ENCODE measurements around the gene ARL6IP4. TPM values are rescaled to one million over a fixed set of nuclear protein-coding genes. Genes with fewer than 3 reads are reported as not detected.
A peak's percentile ranks its signal among the peaks of the same experiment; 100 is the strongest.

ARL6IP4 gene
- total RNA-seq, 1 donor from 2014 or later = 155 TPM

GRCh38 chr12:122964439-122965257 lies 15.8 kb upstream of the ARL6IP4 start:
- Mint-ChIP-seq H3K27me3 (ENCODE audit: insufficient read depth) (peaks cover 13% of the 10 kb centered on the region), H3K9me3 (no peaks in the 10 kb centered on the region), H3K4me3 (peak overlapping the region; percentile 70), H3K36me3 (ENCODE audit: low read depth) (no peaks in the 10 kb centered on the region), H3K27ac (no peak overlapping the region), H3K4me1 (ENCODE audit: low read depth) (peaks cover 12% of the 10 kb centered on the region)
- intact Hi-C loops (cut with micrococcal nuclease) = loop anchor here (10.0 kb wide), 1 partner anchor 330 kb away; no protein-coding TSS in a partner anchor
- no peak for DNase-seq (ENCODE audit: low spot score)

- H3K36me3 Mint-ChIP-seq (ENCODE audit: low read depth) = no peaks in the 10 kb centered on the region
- H3K4me1 Mint-ChIP-seq (ENCODE audit: low read depth) = peaks cover 12% of the 10 kb centered on the region
- H3K9me3 Mint-ChIP-seq = no peaks in the 10 kb centered on the region
- peak overlapping the region; percentile 11 for H3K4me3 Mint-ChIP-seq
- H3K27ac Mint-ChIP-seq = no peak overlapping the region
- DNase-seq (ENCODE audit: low spot score) = no peak
- intact Hi-C loops (cut with micrococcal nuclease) = loop anchor here (10.0 kb wide), 1 partner anchor 331 kb away; no protein-coding TSS in a partner anchor
- H3K27me3 Mint-ChIP-seq (ENCODE audit: insufficient read depth) = peaks cover 16% of the 10 kb centered on the region
These were observed 15.1 kb upstream of the ARL6IP4 start for GRCh38 chr12:122965321-122965751.

- DNase-seq (ENCODE audit: low spot score) = peak; percentile 84
- Mint-ChIP-seq H3K27me3 (ENCODE audit: insufficient read depth) (peaks cover 16% of the 10 kb centered on the region), H3K4me3 (peak within 1 kb of the TSS; percentile 37), H3K9me3 (no peaks in the 10 kb centered on the region), H3K36me3 (ENCODE audit: low read depth) (no peaks in the 10 kb centered on the region), H3K27ac (no peak within 1 kb of the TSS), H3K4me1 (ENCODE audit: low read depth) (peaks cover 12% of the 10 kb centered on the region)
- intact Hi-C loops (cut with micrococcal nuclease) = loop anchor here (1.0 to 10.0 kb wide), 5 partner anchors 8 to 439 kb away; partner anchors contain the start of genes KNTC1, RSRC2 and SBNO1
These were observed 14.4 kb upstream of the ARL6IP4 start, which contains the start of gene ABCB9 for GRCh38 chr12:122965851-122966742. Gene ABCB9 (minus strand): TSS chr12:122966463. CDS start chr12:122960235, 6,228 bp downstream.

GRCh38 chr12:122966743-122967550 lies 13.5 kb upstream of the ARL6IP4 start:
- no peaks in the 10 kb centered on the region for H3K9me3 Mint-ChIP-seq
- intact Hi-C loops (cut with micrococcal nuclease) = loop anchor here (1.0 to 10.0 kb wide), 5 partner anchors 7 to 440 kb away; partner anchors contain the start of genes KNTC1, RSRC2 and SBNO1
- DNase-seq (ENCODE audit: low spot score) = no peak
- H3K27ac Mint-ChIP-seq = no peak overlapping the region
- peak overlapping the region; percentile 37 for H3K4me3 Mint-ChIP-seq
- H3K27me3 Mint-ChIP-seq (ENCODE audit: insufficient read depth) = peaks cover 16% of the 10 kb centered on the region
- no peaks in the 10 kb centered on the region for H3K36me3 Mint-ChIP-seq (ENCODE audit: low read depth)
- H3K4me1 Mint-ChIP-seq (ENCODE audit: low read depth) = peaks cover 12% of the 10 kb centered on the region

- no peak for DNase-seq (ENCODE audit: low spot score)
These were observed 12.4 kb upstream of the ARL6IP4 start for GRCh38 chr12:122968104-122968503.

GRCh38 chr12:122969676-122970075 lies 10.8 kb upstream of the ARL6IP4 start:
- Mint-ChIP-seq H3K27ac (no peak overlapping the region), H3K4me1 (ENCODE audit: low read depth) (peaks cover 10% of the 10 kb centered on the region), H3K4me3 (no peak overlapping the region), H3K9me3 (no peaks in the 10 kb centered on the region), H3K27me3 (ENCODE audit: insufficient read depth) (peaks cover 16% of the 10 kb centered on the region), H3K36me3 (ENCODE audit: low read depth) (no peaks in the 10 kb centered on the region)
- intact Hi-C loops (cut with micrococcal nuclease) = loop anchor here (10.0 kb wide), 2 partner anchors 335 to 745 kb away; partner anchors contain the start of gene ATP6V0A2
- DNase-seq (ENCODE audit: low spot score) = no peak

More at GRCh38 chr12:122968104-122968503, 12.4 kb upstream of the ARL6IP4 start:
- no peaks in the 10 kb centered on the region for H3K36me3 Mint-ChIP-seq (ENCODE audit: low read depth)
- peaks cover 12% of the 10 kb centered on the region for H3K4me1 Mint-ChIP-seq (ENCODE audit: low read depth)
- peaks cover 16% of the 10 kb centered on the region for H3K27me3 Mint-ChIP-seq (ENCODE audit: insufficient read depth)
- H3K27ac Mint-ChIP-seq = no peak overlapping the region
- H3K9me3 Mint-ChIP-seq = no peaks in the 10 kb centered on the region
- intact Hi-C loops (cut with micrococcal nuclease) = loop anchor here (10.0 kb wide), 1 partner anchor 333 kb away; no protein-coding TSS in a partner anchor
- no peak overlapping the region for H3K4me3 Mint-ChIP-seq

- H3K27me3 Mint-ChIP-seq (ENCODE audit: insufficient read depth) = peaks cover 3% of the 10 kb centered on the region
- no peaks in the 10 kb centered on the region for H3K9me3 Mint-ChIP-seq
- intact Hi-C loops (cut with micrococcal nuclease) = loop anchor here (1.0 to 10.0 kb wide), 10 partner anchors 8 to 748 kb away; partner anchors contain the start of genes ABCB9, ATP6V0A2, DIABLO and KNTC1
- peak; percentile 98 for DNase-seq (ENCODE audit: low spot score)
- H3K27ac Mint-ChIP-seq = peak overlapping the region; percentile 98
- peaks cover 12% of the 10 kb centered on the region for H3K4me1 Mint-ChIP-seq (ENCODE audit: low read depth)
- peak overlapping the region; percentile 98 for H3K4me3 Mint-ChIP-seq
- no peaks in the 10 kb centered on the region for H3K36me3 Mint-ChIP-seq (ENCODE audit: low read depth)
These were observed 6.1 kb upstream of the ARL6IP4 start for GRCh38 chr12:122974274-122974891.

- H3K27ac Mint-ChIP-seq = peak within 1 kb of the TSS; percentile 98
- H3K27me3 Mint-ChIP-seq (ENCODE audit: insufficient read depth) = no peaks in the 10 kb centered on the region
- intact Hi-C loops (cut with micrococcal nuclease) = loop anchor here (1.0 to 10.0 kb wide), 11 partner anchors 9 to 748 kb away; partner anchors contain the start of genes ABCB9, ATP6V0A2, DIABLO and KNTC1
- peak within 1 kb of the TSS; percentile 98 for H3K4me3 Mint-ChIP-seq
- peak; percentile 93 for DNase-seq (ENCODE audit: low spot score)
- H3K4me1 Mint-ChIP-seq (ENCODE audit: low read depth) = peaks cover 14% of the 10 kb centered on the region
- no peaks in the 10 kb centered on the region for H3K36me3 Mint-ChIP-seq (ENCODE audit: low read depth)
- H3K9me3 Mint-ChIP-seq = no peaks in the 10 kb centered on the region
These were observed 5.3 kb upstream of the ARL6IP4 start, which contains the start of gene OGFOD2 for GRCh38 chr12:122974892-122975789. Gene OGFOD2 (plus strand): TSS chr12:122975244. CDS start chr12:122975252, 8 bp downstream.

GRCh38 chr12:122975790-122976647 lies 4.5 kb upstream of the ARL6IP4 start:
- H3K9me3 Mint-ChIP-seq = no peaks in the 10 kb centered on the region

GRCh38 chr12:122976648-122976975 lies 3.9 kb upstream of the ARL6IP4 start:
- Mint-ChIP-seq H3K4me3 (peak overlapping the region; percentile 98), H3K27ac (no peak overlapping the region), H3K9me3 (no peaks in the 10 kb centered on the region), H3K4me1 (ENCODE audit: low read depth) (peaks cover 16% of the 10 kb centered on the region), H3K27me3 (ENCODE audit: insufficient read depth) (no peaks in the 10 kb centered on the region), H3K36me3 (ENCODE audit: low read depth) (peaks cover 6% of the 10 kb centered on the region)
- no peak for DNase-seq (ENCODE audit: low spot score)
- intact Hi-C loops (cut with micrococcal nuclease) = loop anchor here (10.0 kb wide), 1 partner anchor 738 kb away; the partner anchor contains the start of gene ATP6V0A2

More at GRCh38 chr12:122975790-122976647, 4.5 kb upstream of the ARL6IP4 start:
- Mint-ChIP-seq H3K4me3 (peak overlapping the region; percentile 98), H3K36me3 (ENCODE audit: low read depth) (peaks cover 2% of the 10 kb centered on the region), H3K27ac (peak overlapping the region; percentile 98), H3K4me1 (ENCODE audit: low read depth) (peaks cover 14% of the 10 kb centered on the region), H3K27me3 (ENCODE audit: insufficient read depth) (no peaks in the 10 kb centered on the region)
- intact Hi-C loops (cut with micrococcal nuclease) = loop anchor here (1.0 to 10.0 kb wide), 6 partner anchors 67 to 749 kb away; partner anchors contain the start of genes ATP6V0A2, DIABLO, PITPNM2 and VPS37B
- DNase-seq (ENCODE audit: low spot score) = no peak
